Motor neuron (in vitro differentiated cells): ENCODE measurements around the gene OR4F6. TPM values are rescaled to one million over a fixed set of nuclear protein-coding genes. Genes with fewer than 3 reads are reported as not detected.
"Not testable (repeated sequence)": the region's sequence is repeated elsewhere in the genome, so short reads cannot be mapped to it uniquely, and the experiment has no call there.

Source experiments
- ATAC-seq, 8 experiments: fragments of 200-7000 bp; cut with Tn5 transposase; replicated peaks in 6 of 8; 2 replicates each; pipeline ENCODE4 v1.8.0; 2021; ENCODE audit warnings: mild to moderate bottlenecking in 8 of 8, moderate library complexity in 8 of 8
- H3K27ac ChIP-seq, 2 donors: fragments of 250-450 bp; sonication (Bioruptor Pico); 2 replicates each; pipeline ENCODE4 v1.9.0; 2021; ENCODE audit warnings: antibody characterized with exemption in 2 of 2, mild to moderate bottlenecking in 2 of 2, moderate library complexity in 1 of 2
- H3K4me1 ChIP-seq, 2 donors: fragments of 250-450 bp; sonication (Bioruptor Pico); replicated peaks in 1 of 2; 2 replicates each; pipeline ENCODE4 v1.6.1; 2021; ENCODE audit warnings: antibody characterized with exemption in 2 of 2, mild to moderate bottlenecking in 2 of 2, moderate library complexity in 1 of 2
- H3K4me3 ChIP-seq, 5 donors: fragments of 250-450 bp; sonication (Bioruptor Pico); 2 replicates each; pipeline ENCODE4 v1.9.0; 2021; ENCODE audit warnings: antibody characterized with exemption in 5 of 5, mild to moderate bottlenecking in 5 of 5, moderate library complexity in 4 of 5
- WGBS, 10 experiments: fragments of 450-650 bp; shearing (Covaris generic); methylation state at CpG; one replicate each; pipeline ENCODE4 v1.0.0; 2022; 5-methylcytosine and 5-hydroxymethylcytosine counted together
- in situ Hi-C, 9 experiments: fragments of 400-800 bp; cut with MboI; loops; one replicate each; pipeline ENCODE4 v1.15.0; 2021; ENCODE audit warnings: low sequenced_read_pairs in 9 of 9, low pct_unique_long_range_greater_than_20kb in 2 of 9; ENCODE audit not compliant: unreplicated experiment in 9 of 9
- total RNA-seq, 8 experiments: library from RNA; unstranded; fragments of 300-600 nt; gene quantifications; 2 replicates each; pipeline versions ENCODE4 v1.2.3 to v1.2.4, GENCODE V29; 2022

The OR4F6 gene, protein sequence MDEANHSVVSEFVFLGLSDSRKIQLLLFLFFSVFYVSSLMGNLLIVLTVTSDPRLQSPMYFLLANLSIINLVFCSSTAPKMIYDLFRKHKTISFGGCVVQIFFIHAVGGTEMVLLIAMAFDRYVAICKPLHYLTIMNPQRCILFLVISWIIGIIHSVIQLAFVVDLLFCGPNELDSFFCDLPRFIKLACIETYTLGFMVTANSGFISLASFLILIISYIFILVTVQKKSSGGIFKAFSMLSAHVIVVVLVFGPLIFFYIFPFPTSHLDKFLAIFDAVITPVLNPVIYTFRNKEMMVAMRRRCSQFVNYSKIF
- total RNA-seq: under 1 TPM in 2 of 8 experiments, not detected in 6; 0.13 to 0.28 TPM

DNA sequence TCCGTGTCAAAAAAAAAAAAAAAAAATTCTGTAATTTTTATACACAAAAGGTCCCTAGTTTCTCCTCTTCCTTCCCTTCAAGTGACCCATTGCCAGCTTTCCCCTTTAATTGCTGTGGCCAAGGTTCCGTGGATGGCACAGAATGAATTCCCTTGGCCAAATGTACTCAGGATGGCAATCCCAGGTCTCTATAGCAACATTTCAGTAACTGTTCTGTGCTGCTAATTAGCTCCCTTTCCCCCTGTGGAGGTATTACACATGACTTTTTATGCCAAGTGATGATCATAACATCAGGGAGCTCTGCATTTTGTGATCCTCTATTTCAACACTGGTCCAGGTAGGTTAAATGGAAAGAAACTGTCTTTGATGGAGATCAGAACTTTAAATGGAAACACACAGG is at the start of gene OR4F6:
OR4F6 (plus strand) TSS at position 301 of the 400 bp plus-strand sequence. CDS start 2,211 bp downstream, outside the sequence.
- no peak within 1 kb of the TSS for H3K27ac ChIP-seq
- WGBS, 10 experiments: 7 to 100% (median 54%) methylated on average over 1 to 2 of the region's 2 CpGs; no CpG with 5 or more reads in 4 of the 10 experiments
- no peak for ATAC-seq
- H3K4me1 ChIP-seq: no peaks in the 10 kb centered on the region
- no peak within 1 kb of the TSS for H3K4me3 ChIP-seq
- in situ Hi-C loops: no loop called here

DNA sequence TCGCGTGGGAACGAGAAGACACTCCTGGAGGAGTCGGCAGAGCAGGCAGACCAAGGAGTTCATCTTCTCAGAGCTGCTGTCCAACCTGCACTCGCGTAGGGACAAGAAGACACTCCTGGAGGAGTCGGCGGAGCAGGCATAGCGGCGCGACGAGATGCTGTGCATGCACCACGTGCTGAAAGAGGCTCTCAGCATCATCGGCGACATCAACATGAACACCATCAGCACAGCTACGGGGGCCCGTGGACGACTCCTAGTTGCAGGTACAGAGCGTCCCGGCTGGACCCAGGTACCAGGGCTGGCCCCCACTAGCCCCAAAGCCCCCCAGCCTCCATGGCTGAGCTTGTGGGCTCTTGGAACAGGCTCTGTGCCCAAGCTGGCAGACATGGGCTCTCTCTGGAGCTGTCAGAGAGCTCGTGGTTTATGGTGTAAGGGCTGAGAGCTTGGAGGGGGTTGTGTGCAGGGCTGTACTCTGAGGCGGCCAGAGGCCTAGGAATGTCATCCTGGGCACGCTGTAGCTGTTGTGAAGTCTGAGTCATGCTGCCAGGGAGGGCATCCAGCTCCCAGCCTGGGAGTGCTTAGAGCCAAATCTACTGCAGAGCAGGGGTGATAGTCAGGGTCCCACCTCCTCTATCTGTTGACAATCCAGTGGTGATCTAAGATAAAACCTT is 38.5 kb upstream of the OR4F6 start:
- ATAC-seq, H3K4me3 ChIP-seq, H3K4me1 ChIP-seq, in situ Hi-C loops, H3K27ac ChIP-seq: not testable (repeated sequence)
- 88 to 100% methylated on average over 1 to 8 of the region's 23 CpGs; no CpG with 5 or more reads in 8 of the 10 experiments for WGBS, 10 experiments

GRCh38 chr15:101765340-101765671 is 38.0 kb upstream of the OR4F6 start:
- ATAC-seq, H3K4me1 ChIP-seq, H3K27ac ChIP-seq, H3K4me3 ChIP-seq, in situ Hi-C loops: not testable (repeated sequence)
- WGBS, 10 experiments: 60 to 89% (median 80%) methylated on average over 1 to 3 of the region's 7 CpGs; no CpG with 5 or more reads in 7 of the 10 experiments

GRCh38 chr15:101765772-101766456 is 37.4 kb upstream of the OR4F6 start:
- WGBS, 10 experiments: 80 to 83% (median 80%) methylated on average over 1 to 5 of the region's 15 CpGs; no CpG with 5 or more reads in 7 of the 10 experiments
- Histone ChIP-seq H3K4me1 (no peaks in the 10 kb centered on the region), H3K4me3 (no peak overlapping the region), H3K27ac (no peak overlapping the region)
- ATAC-seq: no peak
- in situ Hi-C loops: no loop called here

GRCh38 chr15:101767083-101767640 is 36.1 kb upstream of the OR4F6 start:
- H3K27ac ChIP-seq, ATAC-seq, H3K4me3 ChIP-seq, in situ Hi-C loops, H3K4me1 ChIP-seq: not testable (repeated sequence)
- no CpG with 5 or more reads among the region's 11 CpGs for WGBS, 10 experiments

- Histone ChIP-seq H3K4me1 (no peaks in the 10 kb centered on the region), H3K4me3 (no peak overlapping the region), H3K27ac (no peak overlapping the region)
- ATAC-seq: no peak
- WGBS, 10 experiments: 0 to 92% (median 80%) methylated on average over 1 to 2 of the region's 8 CpGs; no CpG with 5 or more reads in 7 of the 10 experiments
- in situ Hi-C loops: no loop called here
Observed at GRCh38 chr15:101772921-101773320, 30.4 kb upstream of the OR4F6 start.

DNA sequence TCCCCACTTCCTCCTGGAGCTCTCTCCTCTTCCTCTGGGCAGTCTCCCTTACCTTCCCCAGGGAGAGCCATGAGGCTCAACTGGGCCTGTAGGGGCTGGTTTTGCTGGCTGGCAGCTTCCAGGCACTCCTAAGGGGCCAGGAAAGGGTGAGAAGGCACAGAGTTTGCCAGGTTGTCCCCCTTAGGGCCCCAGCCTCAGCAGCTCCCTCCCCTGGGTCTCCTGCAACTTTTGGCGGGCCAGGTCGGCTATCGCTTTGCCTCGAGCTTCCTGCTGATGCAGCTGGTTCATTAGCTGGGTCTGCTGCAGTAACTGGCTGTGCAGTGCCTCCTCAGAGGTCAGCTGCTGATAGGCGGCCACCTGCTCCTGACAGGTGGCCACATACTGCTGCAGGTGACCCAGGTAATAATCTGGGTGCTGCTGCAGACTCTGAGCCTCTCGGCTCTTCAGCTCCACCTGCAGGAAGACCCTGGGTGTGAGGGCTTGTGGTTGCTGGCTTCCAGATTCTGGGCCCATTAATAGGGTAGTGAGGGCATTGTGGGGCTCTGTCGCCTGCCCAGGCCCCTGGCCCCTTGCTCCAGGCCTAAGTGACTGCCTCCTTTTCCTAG is 29.7 kb upstream of the OR4F6 start:
- Histone ChIP-seq H3K27ac (no peak overlapping the region), H3K4me1 (no peaks in the 10 kb centered on the region), H3K4me3 (no peak overlapping the region)
- 8 to 67% (median 57%) methylated on average over 2 to 5 of the region's 7 CpGs; no CpG with 5 or more reads in 6 of the 10 experiments for WGBS, 10 experiments
- no peak for ATAC-seq
- in situ Hi-C loops: no loop called here

DNA sequence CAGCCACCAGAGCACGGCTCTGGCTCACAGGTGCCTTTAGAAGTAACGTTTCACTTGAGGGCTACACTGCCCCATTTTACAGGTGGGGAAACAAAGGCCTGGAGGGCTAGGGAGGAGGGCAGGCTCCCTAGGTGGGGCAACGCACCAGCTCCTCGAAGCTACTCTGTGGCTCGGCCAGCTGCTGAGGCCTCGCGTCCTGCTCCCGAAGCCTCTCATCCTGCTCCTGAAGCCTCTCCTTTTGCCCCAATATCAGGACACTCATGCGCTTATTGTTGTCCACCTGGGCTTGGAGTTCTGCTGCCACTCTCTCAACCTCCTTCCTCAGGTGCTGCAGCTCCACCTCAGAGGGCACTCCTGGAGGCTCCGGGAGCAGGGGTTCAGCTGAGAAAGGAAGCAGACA is 28.2 kb upstream of the OR4F6 start:
- WGBS, 10 experiments: 17 to 100% (median 100%) methylated on average over 1 to 8 of the region's 10 CpGs; no CpG with 5 or more reads in 3 of the 10 experiments
- H3K27ac ChIP-seq: no peak overlapping the region
- H3K4me3 ChIP-seq: no peak overlapping the region
- in situ Hi-C loops: no loop called here
- no peaks in the 10 kb centered on the region for H3K4me1 ChIP-seq
- ATAC-seq: no peak

GRCh38 chr15:101778576-101778975 is 24.7 kb upstream of the OR4F6 start:
- WGBS, 10 experiments: 20 to 100% (median 76%) methylated on average over 1 to 7 of the region's 10 CpGs; no CpG with 5 or more reads in 1 of the 10 experiments
- ATAC-seq, H3K4me3 ChIP-seq, H3K4me1 ChIP-seq, H3K27ac ChIP-seq, in situ Hi-C loops: not testable (repeated sequence)

DNA sequence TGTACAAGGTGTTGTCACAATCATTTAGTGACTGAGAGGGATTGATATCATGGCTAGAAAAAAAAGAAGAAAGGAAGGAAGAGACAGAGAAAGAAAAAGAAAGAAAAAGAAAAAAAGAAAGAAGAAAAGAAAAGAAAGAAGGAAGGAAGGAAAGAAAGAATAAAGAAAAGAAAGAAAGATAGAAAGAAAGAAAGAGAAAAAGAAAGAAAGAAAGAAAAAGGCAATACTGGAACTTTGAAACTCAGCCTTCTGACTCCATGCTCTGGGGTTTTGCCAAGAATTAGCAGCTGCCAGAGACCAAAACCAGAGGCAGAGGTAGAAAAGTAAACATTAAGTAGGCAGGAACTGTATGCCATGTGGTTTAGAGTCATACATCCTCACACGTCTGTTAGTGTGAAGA is 23.1 kb upstream of the OR4F6 start:
- no CpG with 5 or more reads among the region's 1 CpG for WGBS, 10 experiments
- ATAC-seq, H3K4me3 ChIP-seq, H3K27ac ChIP-seq, in situ Hi-C loops, H3K4me1 ChIP-seq: not testable (repeated sequence)

DNA sequence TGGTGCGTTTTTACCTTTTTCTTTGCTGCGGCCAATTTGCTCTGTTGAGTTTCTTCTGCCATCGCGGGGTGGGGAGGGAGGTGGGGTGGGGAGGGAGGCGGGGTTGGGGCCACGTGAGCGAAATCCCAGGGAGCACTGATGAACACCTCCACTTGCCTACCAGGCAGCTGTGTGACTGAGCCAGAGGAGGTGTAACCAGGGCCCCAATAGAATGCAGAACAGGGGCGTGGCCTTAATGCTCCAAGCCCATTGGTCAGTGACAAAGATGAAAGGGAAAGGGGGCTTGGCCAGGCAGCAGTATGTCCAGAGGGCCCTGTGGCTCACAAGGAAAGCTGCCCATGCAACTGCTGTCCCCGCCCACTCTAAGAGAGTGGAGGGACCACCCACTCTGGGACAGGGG is 21.4 kb upstream of the OR4F6 start:
- H3K4me3 ChIP-seq: no peak overlapping the region
- ATAC-seq: no peak
- H3K27ac ChIP-seq: no peak overlapping the region
- no peaks in the 10 kb centered on the region for H3K4me1 ChIP-seq
- in situ Hi-C loops: no loop called here
- 33% methylated on average over 2 of the region's 9 CpGs; no CpG with 5 or more reads in 9 of the 10 experiments for WGBS, 10 experiments

- H3K27ac ChIP-seq: no peak overlapping the region
- 0 to 57% (median 3%) methylated on average over 1 to 2 of the region's 2 CpGs; no CpG with 5 or more reads in 1 of the 10 experiments for WGBS, 10 experiments
- H3K4me1 ChIP-seq: no peaks in the 10 kb centered on the region
- in situ Hi-C loops: no loop called here
- no peak overlapping the region for H3K4me3 ChIP-seq
- ATAC-seq: no peak
Observed at GRCh38 chr15:101784644-101785043, 18.7 kb upstream of the OR4F6 start.
